SK-N-SH treated with all-trans-retinoic acid at 6 μM for 48 hours (cell line): ENCODE measurements around the gene LFNG.

ENCODE experiments used
- BACH2 ChIP-seq: fragments of 250-450 bp; sonication (Bioruptor Pico); IDR thresholded peaks from 2 replicates; pipeline ENCODE4 v1.9.0; 2021; ENCODE audit warnings: mild to moderate bottlenecking, borderline replicate concordance
- CSDC2 ChIP-seq: fragments of 250-450 bp; sonication (Bioruptor Pico); IDR thresholded peaks from 2 replicates; pipeline ENCODE4 v1.5.0; 2020; ENCODE audit warnings: mild to moderate bottlenecking, moderate library complexity
- ESRRG ChIP-seq: fragments of 250-450 bp; sonication (Bioruptor Pico); IDR thresholded peaks from 2 replicates; pipeline ENCODE4 v1.6.1; 2021; ENCODE audit warnings: mild to moderate bottlenecking
- ISL1 ChIP-seq: fragments of 250-450 bp; sonication (Bioruptor Pico); IDR thresholded peaks from 2 replicates; pipeline ENCODE4 v2.1.2; 2022; ENCODE audit warnings: mild to moderate bottlenecking, moderate library complexity
- OSR1 ChIP-seq: fragments of 250-450 bp; sonication (Bioruptor Pico); IDR thresholded peaks from 2 replicates; pipeline ENCODE4 v1.8.0; 2022; ENCODE audit warnings: moderate library complexity, mild to moderate bottlenecking, inconsistent platforms
- RARB ChIP-seq: fragments of 250-450 bp; sonication (Bioruptor Pico); IDR thresholded peaks from 2 replicates; pipeline ENCODE4 v1.8.0; 2021; ENCODE audit warnings: mild to moderate bottlenecking, moderate library complexity
- SNAI2 ChIP-seq: fragments of 250-450 bp; sonication (Bioruptor Pico); IDR thresholded peaks from 2 replicates; pipeline ENCODE4 v1.5.0; 2020; ENCODE audit warnings: mild to moderate bottlenecking, moderate library complexity
- ZC3H10 ChIP-seq: fragments of 250-450 bp; sonication (Bioruptor Pico); IDR thresholded peaks from 2 replicates; pipeline ENCODE4 v1.5.1; 2021; ENCODE audit warnings: mild to moderate bottlenecking, moderate library complexity
- ZFP30 ChIP-seq: fragments of 450-650 bp; formaldehyde crosslinking; IDR thresholded peaks from 2 replicates; pipeline ENCODE4 v1.5.0; 2022; ENCODE audit warnings: mild to moderate bottlenecking, moderate library complexity
- TF ChIP-seq, protein P1 (sequence below): fragments of 250-450 bp; sonication (Bioruptor Pico); IDR thresholded peaks from 2 replicates; pipeline ENCODE4 v1.5.1; 2020; ENCODE audit warnings: low read depth, mild to moderate bottlenecking, moderate library complexity
- TF ChIP-seq, protein P2 (sequence below): fragments of 250-450 bp; sonication (Bioruptor Pico); IDR thresholded peaks from 2 replicates; pipeline ENCODE4 v1.8.0; 2021; ENCODE audit warnings: low read depth, mild to moderate bottlenecking, moderate library complexity, borderline replicate concordance

DNA sequence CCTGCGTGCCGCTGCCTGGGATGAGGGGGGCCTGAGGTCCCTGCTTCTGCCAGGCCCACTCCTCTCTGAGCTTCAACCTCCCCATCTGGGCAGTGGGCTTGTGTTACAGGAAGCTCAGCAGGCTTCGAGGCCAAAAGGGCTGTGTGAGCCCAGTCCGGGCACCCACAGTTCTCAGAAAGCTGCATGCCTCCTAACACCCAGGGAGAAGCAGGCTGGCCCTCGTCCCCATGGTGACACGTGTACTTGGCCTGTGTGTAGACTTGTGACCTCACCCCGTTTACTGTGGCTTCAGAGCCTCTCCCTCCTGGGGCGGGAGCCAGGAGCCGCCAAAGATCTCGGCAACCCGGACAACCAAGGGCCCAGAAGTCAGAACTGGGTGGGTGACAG lies 41.2 kb upstream of the LFNG start:
- TF ChIP-seq, protein P1, sequence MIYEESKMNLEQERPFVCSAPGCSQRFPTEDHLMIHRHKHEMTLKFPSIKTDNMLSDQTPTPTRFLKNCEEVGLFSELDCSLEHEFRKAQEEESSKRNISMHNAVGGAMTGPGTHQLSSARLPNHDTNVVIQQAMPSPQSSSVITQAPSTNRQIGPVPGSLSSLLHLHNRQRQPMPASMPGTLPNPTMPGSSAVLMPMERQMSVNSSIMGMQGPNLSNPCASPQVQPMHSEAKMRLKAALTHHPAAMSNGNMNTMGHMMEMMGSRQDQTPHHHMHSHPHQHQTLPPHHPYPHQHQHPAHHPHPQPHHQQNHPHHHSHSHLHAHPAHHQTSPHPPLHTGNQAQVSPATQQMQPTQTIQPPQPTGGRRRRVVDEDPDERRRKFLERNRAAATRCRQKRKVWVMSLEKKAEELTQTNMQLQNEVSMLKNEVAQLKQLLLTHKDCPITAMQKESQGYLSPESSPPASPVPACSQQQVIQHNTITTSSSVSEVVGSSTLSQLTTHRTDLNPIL (CRISPR knock-in tag): no peak
- no peak for TF ChIP-seq ESRRG (CRISPR knock-in tag)
- TF ChIP-seq ZFP30 (CRISPR knock-in tag): no peak
- no peak for TF ChIP-seq ISL1 (CRISPR knock-in tag)
- TF ChIP-seq BACH2 (CRISPR knock-in tag): no peak
- no peak for TF ChIP-seq OSR1 (CRISPR knock-in tag)
- TF ChIP-seq RARB: no peak
- no peak for TF ChIP-seq ZC3H10 (CRISPR knock-in tag)
- TF ChIP-seq, protein P2, sequence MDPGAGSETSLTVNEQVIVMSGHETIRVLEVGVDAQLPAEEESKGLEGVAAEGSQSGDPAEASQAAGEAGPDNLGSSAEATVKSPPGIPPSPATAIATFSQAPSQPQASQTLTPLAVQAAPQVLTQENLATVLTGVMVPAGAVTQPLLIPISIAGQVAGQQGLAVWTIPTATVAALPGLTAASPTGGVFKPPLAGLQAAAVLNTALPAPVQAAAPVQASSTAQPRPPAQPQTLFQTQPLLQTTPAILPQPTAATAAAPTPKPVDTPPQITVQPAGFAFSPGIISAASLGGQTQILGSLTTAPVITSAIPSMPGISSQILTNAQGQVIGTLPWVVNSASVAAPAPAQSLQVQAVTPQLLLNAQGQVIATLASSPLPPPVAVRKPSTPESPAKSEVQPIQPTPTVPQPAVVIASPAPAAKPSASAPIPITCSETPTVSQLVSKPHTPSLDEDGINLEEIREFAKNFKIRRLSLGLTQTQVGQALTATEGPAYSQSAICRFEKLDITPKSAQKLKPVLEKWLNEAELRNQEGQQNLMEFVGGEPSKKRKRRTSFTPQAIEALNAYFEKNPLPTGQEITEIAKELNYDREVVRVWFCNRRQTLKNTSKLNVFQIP (CRISPR knock-in tag): no peak
- TF ChIP-seq SNAI2 (CRISPR knock-in tag): no peak
- TF ChIP-seq CSDC2: no peak
